Muscle of back (tissue), 11 donors: ENCODE measurements around the gene PLXNA2. TPM values are rescaled to one million over a fixed set of nuclear protein-coding genes. Genes with fewer than 3 reads are reported as not detected.

Source experiments
- DNase-seq, 3 donors: peaks; one replicate each; pipeline versions ENCODE4 v3.0.0 to v3.0.0-alpha.2; 2013
- polyA plus RNA-seq, 10 donors: library from polyadenylated mRNA; unstranded; fragments of 120-200 nt; gene quantifications; one replicate each; pipeline ENCODE4 v1.2.1, GENCODE V29; 2013; ENCODE audit not compliant: insufficient read length in 10 of 10

The PLXNA2 gene
- polyA plus RNA-seq, 10 donors: 22.9 to 37.9 (median 30.8) TPM

GRCh38 chr1:208207388-208208131 is 36.6 kb downstream of the PLXNA2 start:
- peak in 2 of 3 donors; percentile 39 to 91 for DNase-seq

GRCh38 chr1:208206092-208206698 is 38.0 kb downstream of the PLXNA2 start:
- DNase-seq: no peak

GRCh38 chr1:208205216-208206013 is 38.8 kb downstream of the PLXNA2 start:
- no peak for DNase-seq

GRCh38 chr1:208204779-208205178 is 39.4 kb downstream of the PLXNA2 start:
- DNase-seq: peak in 1 of 3 donors; percentile 57

- peak in 1 of 3 donors; percentile 49 for DNase-seq
Observed at GRCh38 chr1:208203848-208204609, 40.2 kb downstream of the PLXNA2 start.

GRCh38 chr1:208203127-208203847 is 40.9 kb downstream of the PLXNA2 start:
- DNase-seq: peak in 1 of 3 donors; percentile 70

GRCh38 chr1:208202333-208202995 is 41.7 kb downstream of the PLXNA2 start:
- no peak for DNase-seq

- peak in 2 of 3 donors; percentile 62 to 91 for DNase-seq
Observed at GRCh38 chr1:208201229-208201628, 43.0 kb downstream of the PLXNA2 start.

- no peak for DNase-seq
Observed at GRCh38 chr1:208200116-208200515, 44.1 kb downstream of the PLXNA2 start.

- DNase-seq: no peak
Observed at GRCh38 chr1:208198236-208198635, 45.9 kb downstream of the PLXNA2 start.

GRCh38 chr1:208194944-208195343 is 49.2 kb downstream of the PLXNA2 start:
- DNase-seq: no peak

GRCh38 chr1:208192995-208193394 is 51.2 kb downstream of the PLXNA2 start:
- peak in 1 of 3 donors; percentile 54 for DNase-seq

GRCh38 chr1:208190784-208191183 is 53.4 kb downstream of the PLXNA2 start:
- DNase-seq: no peak

GRCh38 chr1:208189716-208190115 is 54.5 kb downstream of the PLXNA2 start:
- no peak for DNase-seq

- no peak for DNase-seq
Observed at GRCh38 chr1:208189183-208189582, 55.0 kb downstream of the PLXNA2 start.

- DNase-seq: no peak
Observed at GRCh38 chr1:208188607-208189006, 55.6 kb downstream of the PLXNA2 start.

GRCh38 chr1:208187499-208188041 is 56.6 kb downstream of the PLXNA2 start:
- DNase-seq: no peak

GRCh38 chr1:208185801-208186231 is 58.4 kb downstream of the PLXNA2 start:
- no peak for DNase-seq

- DNase-seq: peak in 2 of 3 donors; percentile 67 to 71
Observed at GRCh38 chr1:208184966-208185654, 59.1 kb downstream of the PLXNA2 start.
